Measurements from ENCODE around the gene ARID1B. TPM values are rescaled to one million over a fixed set of nuclear protein-coding genes. Genes with fewer than 3 reads are reported as not detected.
A peak's percentile ranks its signal among the peaks of the same experiment; 100 is the strongest.

ARID1B gene
- total RNA-seq, 1 donor from 2014 or later = 155 TPM

GRCh38 chr6:156890627-156891314, 113.6 kb downstream of the ARID1B start:
- TF ChIP-seq CTCF (IDR thresholded peaks at IDR 0.05; ENCODE audit: unreplicated experiment) = no peak
- no peak for DNase-seq (ENCODE audit: low spot score in 2 of 2, unreplicated experiment in 2 of 2)
- H3K4me1 Mint-ChIP-seq = peaks cover 15% of the 10 kb centered on the region
- H3K27ac Mint-ChIP-seq = peak overlapping the region; percentile 73
- no peaks in the 10 kb centered on the region for H3K36me3 Mint-ChIP-seq
- no peak overlapping the region for H3K4me3 Mint-ChIP-seq
- H3K27me3 Mint-ChIP-seq (ENCODE audit: low read depth) = no peaks in the 10 kb centered on the region
- no peaks in the 10 kb centered on the region for H3K9me3 Mint-ChIP-seq

DNA sequence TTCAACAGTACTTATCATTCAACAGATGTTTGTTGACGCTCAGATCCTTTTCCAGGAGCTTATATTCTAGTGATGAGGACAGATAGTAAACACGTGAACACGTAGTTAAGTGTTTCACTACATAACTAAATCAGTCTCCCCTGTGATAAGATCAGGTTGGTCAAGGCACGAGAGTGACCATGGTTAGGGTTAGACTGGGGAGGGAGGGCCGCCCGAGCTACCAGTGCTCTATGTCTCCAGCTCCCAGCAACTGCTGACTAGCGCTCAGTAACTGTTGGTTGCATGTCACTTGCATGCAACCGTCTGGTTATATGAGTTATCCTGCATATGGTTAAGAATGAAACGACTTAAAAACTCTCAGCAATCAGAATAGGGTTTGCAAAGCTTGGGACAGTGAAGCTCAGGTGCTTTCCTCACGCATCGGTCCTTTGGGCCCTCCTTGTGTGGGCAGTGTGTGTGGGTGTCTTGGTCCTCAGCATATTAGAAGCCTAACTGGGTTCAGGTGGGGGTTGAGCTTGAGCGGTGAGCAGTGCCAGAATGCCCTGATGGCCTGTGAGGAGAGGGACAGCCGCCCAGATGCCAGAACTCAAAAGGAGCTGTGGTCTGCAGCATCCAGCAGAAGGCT, 120.8 kb downstream of the ARID1B start:
- no peak overlapping the region for H3K27ac Mint-ChIP-seq
- H3K4me3 Mint-ChIP-seq = no peak overlapping the region
- no peak for DNase-seq (ENCODE audit: low spot score in 2 of 2, unreplicated experiment in 2 of 2)

DNA sequence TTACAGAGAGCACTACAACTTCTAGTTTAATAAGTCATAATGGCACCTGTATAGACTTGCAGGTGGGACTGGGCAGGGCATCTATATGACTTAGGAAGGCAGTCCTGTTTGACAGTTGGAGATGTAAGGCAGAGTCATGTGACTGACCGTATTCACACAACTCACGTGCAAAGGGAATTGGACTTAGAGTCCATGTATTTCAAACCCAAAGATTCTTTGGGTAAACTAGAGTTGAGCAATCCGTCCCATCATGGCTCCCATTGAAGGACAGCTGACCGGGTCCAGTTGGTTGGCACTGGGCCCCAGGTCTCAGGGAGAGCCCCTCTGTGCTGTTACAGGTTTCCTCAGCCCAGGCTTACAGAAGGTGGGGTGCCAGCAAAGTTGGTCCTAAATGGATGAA, 121.9 kb downstream of the ARID1B start:
- DNase-seq (ENCODE audit: low spot score in 2 of 2, unreplicated experiment in 2 of 2) = no peak
- no peak for TF ChIP-seq CTCF (IDR thresholded peaks at IDR 0.05; ENCODE audit: unreplicated experiment)
- no peaks in the 10 kb centered on the region for H3K27me3 Mint-ChIP-seq (ENCODE audit: low read depth)

More for the DNA sequence above, 120.8 kb downstream of the ARID1B start:
- Mint-ChIP-seq H3K36me3 (no peaks in the 10 kb centered on the region), H3K27me3 (ENCODE audit: low read depth) (no peaks in the 10 kb centered on the region), H3K4me1 (peaks cover 13% of the 10 kb centered on the region), H3K9me3 (no peaks in the 10 kb centered on the region)
- TF ChIP-seq CTCF (IDR thresholded peaks at IDR 0.05; ENCODE audit: unreplicated experiment) = no peak

DNA sequence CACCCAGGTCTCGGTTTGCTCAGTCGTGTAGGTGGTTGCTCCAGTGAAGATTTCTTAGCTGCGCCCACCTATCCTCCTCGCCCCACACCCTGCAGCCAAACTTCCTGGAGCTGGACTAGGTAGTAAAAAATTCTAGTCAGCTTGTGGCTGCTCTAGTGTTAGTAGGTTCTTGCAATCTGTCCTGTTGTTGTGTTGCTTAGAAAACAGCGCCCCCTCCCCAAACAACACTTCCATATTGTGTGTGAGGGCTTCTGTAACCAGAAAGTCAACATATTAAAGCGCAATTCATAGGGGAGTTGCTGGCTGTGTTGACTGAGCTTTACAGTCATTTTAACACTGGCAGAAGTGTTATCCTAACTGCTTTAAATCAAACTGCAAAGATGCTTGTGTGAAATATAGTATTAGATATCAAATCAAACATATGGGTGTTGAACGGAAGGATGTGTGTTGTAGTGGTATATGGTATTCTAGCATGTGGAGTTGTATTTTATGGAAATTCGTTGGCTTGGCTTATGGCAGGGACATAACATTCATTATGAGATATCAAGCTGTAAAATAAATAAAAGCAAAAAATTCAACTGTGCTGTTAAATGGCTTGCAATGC, 122.5 kb downstream of the ARID1B start:
- Mint-ChIP-seq H3K9me3 (no peaks in the 10 kb centered on the region), H3K4me3 (no peak overlapping the region), H3K36me3 (peaks cover 4% of the 10 kb centered on the region), H3K4me1 (peaks cover 13% of the 10 kb centered on the region), H3K27ac (no peak overlapping the region), H3K27me3 (ENCODE audit: low read depth) (no peaks in the 10 kb centered on the region)
- DNase-seq (ENCODE audit: low spot score in 2 of 2, unreplicated experiment in 2 of 2) = no peak
- TF ChIP-seq CTCF (IDR thresholded peaks at IDR 0.05; ENCODE audit: unreplicated experiment) = no peak

More for the DNA sequence above, 121.9 kb downstream of the ARID1B start:
- no peaks in the 10 kb centered on the region for H3K9me3 Mint-ChIP-seq
- no peak overlapping the region for H3K27ac Mint-ChIP-seq
- H3K4me3 Mint-ChIP-seq = no peak overlapping the region
- peaks cover 2% of the 10 kb centered on the region for H3K36me3 Mint-ChIP-seq
- H3K4me1 Mint-ChIP-seq = peaks cover 13% of the 10 kb centered on the region

DNA sequence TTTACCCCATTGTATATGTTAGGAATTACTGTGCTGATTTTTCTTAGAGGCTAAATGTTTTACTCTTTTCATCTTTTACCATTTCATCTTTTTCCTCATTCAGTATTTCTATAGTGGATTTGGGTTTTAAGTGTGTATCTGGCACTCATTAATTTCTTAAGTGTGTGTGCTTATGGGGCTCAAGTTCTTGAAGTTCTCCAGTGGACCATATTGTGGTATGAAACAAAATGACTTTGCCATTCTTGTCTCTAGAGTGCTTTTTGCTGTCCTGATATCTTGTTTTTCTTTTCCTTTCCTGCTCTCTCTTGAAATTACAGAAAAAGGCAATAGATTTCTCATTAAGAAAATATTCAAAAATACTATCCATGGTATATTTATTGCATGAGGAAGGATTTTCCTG, 123.1 kb downstream of the ARID1B start:
- TF ChIP-seq CTCF (IDR thresholded peaks at IDR 0.05; ENCODE audit: unreplicated experiment) = no peak
- H3K4me1 Mint-ChIP-seq = peaks cover 13% of the 10 kb centered on the region
- no peak for DNase-seq (ENCODE audit: low spot score in 2 of 2, unreplicated experiment in 2 of 2)
- H3K4me3 Mint-ChIP-seq = no peak overlapping the region
- H3K27ac Mint-ChIP-seq = no peak overlapping the region
- H3K9me3 Mint-ChIP-seq = no peaks in the 10 kb centered on the region
- no peaks in the 10 kb centered on the region for H3K27me3 Mint-ChIP-seq (ENCODE audit: low read depth)
- peaks cover 4% of the 10 kb centered on the region for H3K36me3 Mint-ChIP-seq
